HepG2 (cell line): ENCODE results near the gene GATA1. TPM values are rescaled to one million over a fixed set of nuclear protein-coding genes. Genes with fewer than 3 reads are reported as not detected.

Experiments used
- ATAC-seq: fragments of 200-7000 bp; cut with Tn5 transposase; 3 replicates; pipeline ENCODE4 v1.9.1; 2020; ENCODE audit warnings: mild to moderate bottlenecking, moderate library complexity
- BruUV-seq: library from RNA; stranded (reverse); fragments of 400-500 nt; replicated peaks from 2 replicates; lab custom pipeline; 2021; lab: Mats Ljungman, UMichigan
- CTCF ChIA-PET: fragments of 300-600 bp; formaldehyde crosslinking; extraction: SDS; loops from one replicate; lab custom pipeline; 2021; ENCODE audit warnings: low total read pairs, inconsistent platforms, low intra/inter-chr PET ratio; lab: Yijun Ruan, JAX
- POLR2A ChIA-PET: fragments of 350-600 bp; sonication (Branson Sonifier 250); formaldehyde crosslinking; loops from one replicate; lab custom pipeline; 2020; ENCODE audit warnings: antibody characterized with exemption, inconsistent platforms; lab: Yijun Ruan, JAX
- DNase-seq: peaks from one replicate; pipeline ENCODE4 v3.0.0-alpha.2; 2015; ENCODE audit warnings: low spot score
- FAIRE-seq: peaks from 3 replicates; lab custom pipeline; 2011; peaks lifted over from hg19 to GRCh38; lab: Jason Lieb, UNC
- H2AFZ ChIP-seq: one replicate; pipeline ENCODE4 v1.6.1; 2011; ENCODE audit warnings: low read length, inconsistent platforms
- H3K27ac ChIP-seq: fragments of 300-600 bp; 3 replicates; pipeline ENCODE4 v1.8.0; 2011; ENCODE audit warnings: mixed run types, mild to moderate bottlenecking, mixed read lengths, low read length, inconsistent platforms; ENCODE audit not compliant: insufficient read depth; ENCODE audit errors: extremely low read length
- H3K27me3 ChIP-seq, 2 experiments: fragments of 200-600 bp in 1 of 2; 2 replicates in 1 of 2; 3 replicates in 1 of 2; pipeline versions ENCODE4 v1.6.0 to v1.8.0; 2011; ENCODE audit warnings: low read length in 2 of 2, mild to moderate bottlenecking in 2 of 2, moderate library complexity in 2 of 2, inconsistent platforms in 1 of 2; ENCODE audit not compliant: insufficient read depth in 2 of 2, control insufficient read depth in 1 of 2
- H3K36me3 ChIP-seq, 2 experiments: fragments of 200-600 bp in 1 of 2; replicated peaks in 1 of 2; 2 replicates in 1 of 2; 3 replicates in 1 of 2; pipeline versions ENCODE4 v1.5.1 to v1.8.0; 2011; ENCODE audit warnings: low read length in 2 of 2, inconsistent platforms in 1 of 2; ENCODE audit not compliant: insufficient read depth in 2 of 2, control insufficient read depth in 1 of 2
- H3K4me1 ChIP-seq: 2 replicates; pipeline ENCODE4 v1.5.1; 2012; ENCODE audit warnings: low read length, inconsistent platforms; ENCODE audit not compliant: insufficient read depth
- H3K4me2 ChIP-seq: 2 replicates; pipeline ENCODE4 v1.6.0; 2011; ENCODE audit warnings: low read depth, low read length, inconsistent platforms
- H3K4me3 ChIP-seq, 3 experiments: fragments of 200-600 bp in 1 of 3; sonication (generic), shearing (Covaris generic) in 1 of 3; replicated peaks in 1 of 3; 2 replicates each; pipeline ENCODE4 v1.5.1; 2011 to 2016; ENCODE audit warnings: low read length in 3 of 3, inconsistent platforms in 2 of 3, low read depth in 2 of 3, mild to moderate bottlenecking in 2 of 3, control low read depth in 1 of 3, mixed read lengths in 1 of 3; ENCODE audit not compliant: insufficient read depth in 1 of 3
- H3K79me2 ChIP-seq: one replicate; pipeline ENCODE4 v1.6.1; 2011; ENCODE audit warnings: low read length, inconsistent platforms; ENCODE audit not compliant: insufficient read depth
- H3K9ac ChIP-seq: 2 replicates; pipeline ENCODE4 v1.6.0; 2011; ENCODE audit warnings: mild to moderate bottlenecking, low read depth, low read length, inconsistent platforms; ENCODE audit not compliant: insufficient read depth
- H3K9me3 ChIP-seq: 2 replicates; pipeline ENCODE4 v1.5.1; 2012; ENCODE audit warnings: mild to moderate bottlenecking, low read length
- H4K20me1 ChIP-seq: 2 replicates; pipeline ENCODE4 v1.6.0; 2011; ENCODE audit warnings: inconsistent platforms, mild to moderate bottlenecking, low read length, moderate library complexity; ENCODE audit not compliant: insufficient read depth
- ESRRA ChIP-seq: sonication (generic); formaldehyde crosslinking; IDR thresholded peaks from 2 replicates; pipeline ENCODE4 v1.5.1; 2020; ENCODE audit warnings: mild to moderate bottlenecking, low read depth, missing genetic modification reagents
- HOXA3 ChIP-seq: sonication (generic); formaldehyde crosslinking; IDR thresholded peaks from 2 replicates; pipeline ENCODE4 v1.5.0; 2020; ENCODE audit warnings: missing genetic modification reagents
- MIXL1 ChIP-seq: IDR thresholded peaks from 2 replicates; pipeline ENCODE4 v1.6.1; 2016
- NFIB ChIP-seq: sonication (generic); formaldehyde crosslinking; IDR thresholded peaks from 2 replicates; pipeline ENCODE4 v1.9.0; 2021; ENCODE audit warnings: missing genetic modification reagents, mild to moderate bottlenecking, borderline replicate concordance
- NFIC ChIP-seq: IDR thresholded peaks from 2 replicates; pipeline ENCODE4 v1.6.1; 2012; ENCODE audit warnings: mild to moderate bottlenecking, low read length, inconsistent platforms
- PPARG ChIP-seq: conservative IDR thresholded peaks from 2 replicates; pipeline ENCODE4 v1.6.1; 2016; ENCODE audit warnings: missing biosample characterization, missing genetic modification reagents
- PRMT3 ChIP-seq: sonication (generic); formaldehyde crosslinking; IDR thresholded peaks from 2 replicates; pipeline ENCODE4 v1.8.1; 2022; ENCODE audit warnings: low read depth, mild to moderate bottlenecking, moderate library complexity, missing genetic modification reagents, borderline replicate concordance
- SUZ12 ChIP-seq: fragments of 150-350 bp; IDR thresholded peaks from 2 replicates; pipeline ENCODE4 v1.6.1; 2014; ENCODE audit warnings: low read depth, low read length
- ZNF234 ChIP-seq: sonication (generic); formaldehyde crosslinking; conservative IDR thresholded peaks from 2 replicates; pipeline ENCODE4 v1.5.1; 2020; ENCODE audit warnings: mild to moderate bottlenecking, missing genetic modification reagents
- ZNF451 ChIP-seq: sonication (generic); formaldehyde crosslinking; IDR thresholded peaks from 2 replicates; pipeline ENCODE4 v1.5.0; 2020; ENCODE audit warnings: mild to moderate bottlenecking, missing genetic modification reagents
- ZNF776 ChIP-seq: sonication (generic); formaldehyde crosslinking; IDR thresholded peaks from 2 replicates; pipeline ENCODE4 v1.4.0; 2020; ENCODE audit warnings: mild to moderate bottlenecking, missing genetic modification reagents
- WGBS: methylation state at CpG from one replicate; pipeline ENCODE4 v1.1.6; 2017; ENCODE audit warnings: low lambda C conversion rate; 5-methylcytosine and 5-hydroxymethylcytosine counted together
- in situ Hi-C: cut with HindIII; loops from 2 replicates; pipeline ENCODE4 v1.10.0; 2017; ENCODE audit warnings: low pct_unique_long_range_greater_than_20kb; ENCODE audit not compliant: extremely low pct_ligation_motif_present
- intact Hi-C: fragments of 100-400 bp; cut with micrococcal nuclease; formaldehyde crosslinking; loops from one replicate; pipeline ENCODE4 v1.10.0; 2022; ENCODE audit not compliant: unreplicated experiment
- polyA plus RNA-seq, 8 experiments: library from polyadenylated mRNA; depleted of rRNA in 3 of 8; stranded (reverse) in 7 of 8; unstranded in 1 of 8; fragments of >200 nt; fragmentation: Illumina TruSeq in 4 of 8; extraction: Trizol in 4 of 8; gene quantifications; 2 replicates each; pipeline versions ENCODE4 v1.2.1 to v1.2.3, GENCODE V29; 2011 to 2016; ENCODE audit warnings: low read depth in 4 of 8, missing spikeins in 1 of 8, mixed read lengths in 1 of 8; ENCODE audit not compliant: insufficient read depth in 1 of 8
- total RNA-seq, 5 experiments: library from RNA; depleted of rRNA; stranded (reverse); fragments of >200 nt; fragmentation: Illumina TruSeq; extraction: Trizol; gene quantifications; 2 replicates each; pipeline ENCODE4 v1.2.3, GENCODE V29; 2016; ENCODE audit warnings: low read depth in 1 of 5
- TF ChIP-seq, protein P1 (sequence below): sonication (generic); formaldehyde crosslinking; IDR thresholded peaks from 2 replicates; pipeline ENCODE4 v1.9.0; 2021; ENCODE audit warnings: missing genetic modification reagents, borderline replicate concordance

The GATA1 gene
- total and polyA plus RNA-seq, 2 of the 13 experiments (the other 11 are each of a cell fraction or from before 2014, with no cell fraction given): 0.13 TPM; not detected in 1

DNA sequence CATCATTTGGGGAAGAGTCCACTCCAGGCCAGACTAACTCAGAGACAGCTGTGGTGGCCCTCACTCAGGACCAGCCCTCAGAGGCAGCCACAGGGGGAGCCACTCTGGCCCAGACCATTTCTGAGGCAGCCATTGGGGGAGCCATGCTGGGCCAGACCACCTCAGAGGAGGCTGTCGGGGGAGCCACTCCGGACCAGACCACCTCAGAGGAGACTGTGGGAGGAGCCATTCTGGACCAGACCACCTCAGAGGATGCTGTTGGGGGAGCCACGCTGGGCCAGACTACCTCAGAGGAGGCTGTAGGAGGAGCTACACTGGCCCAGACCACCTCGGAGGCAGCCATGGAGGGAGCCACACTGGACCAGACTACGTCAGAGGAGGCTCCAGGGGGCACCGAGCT is 36.7 kb downstream of the GATA1 start:
- peaks cover 0 to 12% of the 10 kb centered on the region in 2 experiments; a peak in 2 of 5 replicates for H3K36me3 ChIP-seq
- no peaks in the 10 kb centered on the region for H3K9me3 ChIP-seq
- intact Hi-C loops (no loop called here), in situ Hi-C loops (no loop called here)
- no peak overlapping the region for H2AFZ ChIP-seq
- WGBS: no CpG with 5 or more reads among the region's 6 CpGs
- ChIA-PET CTCF (no interaction called here), POLR2A (no interaction called here)
- H3K4me3 ChIP-seq: no peak overlapping the region
- H3K4me2 ChIP-seq: no peak overlapping the region
- BruUV-seq: TSS peak; percentile 68
- no peak overlapping the region for H3K27ac ChIP-seq
- TF ChIP-seq ZNF451: no peak
- no peak for TF ChIP-seq NFIB
- TF ChIP-seq, protein P1, sequence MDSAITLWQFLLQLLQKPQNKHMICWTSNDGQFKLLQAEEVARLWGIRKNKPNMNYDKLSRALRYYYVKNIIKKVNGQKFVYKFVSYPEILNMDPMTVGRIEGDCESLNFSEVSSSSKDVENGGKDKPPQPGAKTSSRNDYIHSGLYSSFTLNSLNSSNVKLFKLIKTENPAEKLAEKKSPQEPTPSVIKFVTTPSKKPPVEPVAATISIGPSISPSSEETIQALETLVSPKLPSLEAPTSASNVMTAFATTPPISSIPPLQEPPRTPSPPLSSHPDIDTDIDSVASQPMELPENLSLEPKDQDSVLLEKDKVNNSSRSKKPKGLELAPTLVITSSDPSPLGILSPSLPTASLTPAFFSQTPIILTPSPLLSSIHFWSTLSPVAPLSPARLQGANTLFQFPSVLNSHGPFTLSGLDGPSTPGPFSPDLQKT (CRISPR knock-in tag): no peak
- TF ChIP-seq SUZ12: no peak
- DNase-seq (no peak), FAIRE-seq (no peak), ATAC-seq (no peak)
- no peaks in the 10 kb centered on the region for H3K4me1 ChIP-seq
- no peaks in the 10 kb centered on the region for H3K27me3 ChIP-seq
- no peak overlapping the region for H3K9ac ChIP-seq
- H3K79me2 ChIP-seq: no peaks in the 10 kb centered on the region
- no peaks in the 10 kb centered on the region for H4K20me1 ChIP-seq

DNA sequence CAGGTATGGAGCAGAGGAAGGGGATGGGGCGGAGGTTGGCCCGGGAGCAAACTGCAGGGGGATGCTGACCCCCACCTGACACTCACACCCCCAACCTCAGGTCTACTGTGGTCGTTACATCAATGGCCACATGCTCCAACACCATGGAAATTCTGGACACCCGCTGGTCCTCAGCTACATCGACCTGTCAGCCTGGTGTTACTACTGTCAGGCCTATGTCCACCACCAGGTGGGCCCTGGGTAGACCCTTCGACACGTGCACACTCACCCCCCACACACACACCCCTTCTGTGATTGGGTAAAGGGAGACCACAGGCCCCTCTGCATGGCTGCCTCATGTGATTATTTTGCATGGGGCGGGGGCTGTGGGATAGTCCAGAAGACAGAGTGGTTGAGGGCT is 37.7 kb downstream of the GATA1 start:
- Histone ChIP-seq H3K4me2 (no peak overlapping the region), H3K4me3 (no peak overlapping the region), H4K20me1 (no peaks in the 10 kb centered on the region), H3K27ac (no peak overlapping the region), H3K9me3 (no peaks in the 10 kb centered on the region), H3K4me1 (no peaks in the 10 kb centered on the region), H3K9ac (no peak overlapping the region), H3K36me3 (peaks cover 0 to 8% of the 10 kb centered on the region in 2 experiments; a peak in 2 of 5 replicates), H3K27me3 (no peaks in the 10 kb centered on the region), H2AFZ (no peak overlapping the region), H3K79me2 (no peaks in the 10 kb centered on the region)
- no TSS peak for BruUV-seq
- POLR2A ChIA-PET: no interaction called here
- FAIRE-seq (no peak), ATAC-seq (no peak), DNase-seq (no peak)
- intact Hi-C loops (no loop called here), in situ Hi-C loops (no loop called here)
- TF ChIP-seq PRMT3 (CRISPR knock-in tag) (no peak), ZNF234 (CRISPR knock-in tag) (no peak), PPARG (CRISPR knock-in tag) (no peak), MIXL1 (CRISPR knock-in tag) (no peak), HOXA3 (CRISPR knock-in tag) (no peak), NFIC (no peak), ZNF776 (CRISPR knock-in tag) (no peak), ESRRA (CRISPR knock-in tag) (no peak)
- no CpG with 5 or more reads among the region's 8 CpGs for WGBS
- CTCF ChIA-PET: no interaction called here
